Central memory CD8-positive, alpha-beta T cell (primary cell): ENCODE measurements around the gene PRMT9.

Experiments used
- ATAC-seq: fragments of 150-1000 bp; cut with Tn5 transposase; replicated peaks from 2 replicates; pipeline ENCODE4 v1.10.0; 2022; ENCODE audit warnings: mild to moderate bottlenecking, moderate FRiP score, moderate number of reproducible peaks; ENCODE audit not compliant: poor library complexity, severe bottlenecking; ENCODE audit errors: extremely low read depth
- DNase-seq, 2 donors: peaks; one replicate each; pipeline ENCODE4 v3.0.0; 2021; ENCODE audit warnings: low spot score in 2 of 2
- H3K27ac Mint-ChIP-seq: one replicate; pipeline ENCODE4 v1.8.0; 2022; ENCODE audit warnings: low read depth, mild to moderate bottlenecking, moderate library complexity, mixed read lengths
- H3K27me3 Mint-ChIP-seq: one replicate; pipeline ENCODE4 v1.8.0; 2022; ENCODE audit warnings: mixed read lengths
- H3K36me3 Mint-ChIP-seq: one replicate; pipeline ENCODE4 v1.8.0; 2022; ENCODE audit warnings: mild to moderate bottlenecking, moderate library complexity, mixed read lengths; ENCODE audit not compliant: insufficient read depth
- H3K4me1 Mint-ChIP-seq: one replicate; pipeline ENCODE4 v1.8.0; 2022; ENCODE audit warnings: mixed read lengths
- H3K4me3 Mint-ChIP-seq: one replicate; pipeline ENCODE4 v1.8.0; 2022; ENCODE audit warnings: mild to moderate bottlenecking, moderate library complexity, mixed read lengths
- H3K9me3 Mint-ChIP-seq: one replicate; pipeline ENCODE4 v1.8.0; 2022; ENCODE audit warnings: mixed read lengths

The PRMT9 gene

GRCh38 chr4:147655639-147656038 lies 28.3 kb downstream of the PRMT9 start:
- H3K27me3 Mint-ChIP-seq: no peaks in the 10 kb centered on the region
- peaks cover 48% of the 10 kb centered on the region for H3K36me3 Mint-ChIP-seq
- no peak overlapping the region for H3K27ac Mint-ChIP-seq
- H3K4me1 Mint-ChIP-seq: peaks cover 14% of the 10 kb centered on the region
- no peaks in the 10 kb centered on the region for H3K9me3 Mint-ChIP-seq
- ATAC-seq (no peak), DNase-seq (no peak)
- no peak overlapping the region for H3K4me3 Mint-ChIP-seq

DNA sequence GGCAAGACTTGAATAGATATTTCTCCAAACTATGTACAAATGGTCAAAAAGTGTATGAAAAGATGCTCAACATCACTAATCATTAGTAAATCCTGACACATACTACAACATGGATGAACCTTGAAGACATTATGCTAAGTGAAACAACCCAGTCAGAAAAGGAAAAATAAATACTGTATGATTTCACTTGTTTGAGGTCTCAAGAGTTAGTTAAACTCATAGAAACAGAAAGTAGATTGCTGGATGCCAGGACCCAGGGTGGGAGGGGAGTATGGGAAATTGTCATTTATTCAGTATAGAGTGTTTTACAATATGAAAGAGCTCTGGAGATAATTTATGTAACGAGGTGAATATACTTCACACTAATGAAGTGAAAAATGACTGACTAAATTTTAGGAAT lies 32.4 kb downstream of the PRMT9 start:
- no peak for DNase-seq
- no peak for ATAC-seq
- no peak overlapping the region for H3K27ac Mint-ChIP-seq
- no peak overlapping the region for H3K4me3 Mint-ChIP-seq
- H3K27me3 Mint-ChIP-seq: no peaks in the 10 kb centered on the region
- H3K4me1 Mint-ChIP-seq: peaks cover 46% of the 10 kb centered on the region
- H3K36me3 Mint-ChIP-seq: peaks cover 34% of the 10 kb centered on the region
- no peaks in the 10 kb centered on the region for H3K9me3 Mint-ChIP-seq

- Mint-ChIP-seq H3K27me3 (no peaks in the 10 kb centered on the region), H3K4me1 (peaks cover 59% of the 10 kb centered on the region), H3K9me3 (no peaks in the 10 kb centered on the region), H3K4me3 (no peak overlapping the region), H3K36me3 (peaks cover 15% of the 10 kb centered on the region), H3K27ac (peak overlapping the region; percentile 16)
- ATAC-seq (no peak), DNase-seq (no peak)
These were observed 35.3 kb downstream of the PRMT9 start for GRCh38 chr4:147648656-147649055.

DNA sequence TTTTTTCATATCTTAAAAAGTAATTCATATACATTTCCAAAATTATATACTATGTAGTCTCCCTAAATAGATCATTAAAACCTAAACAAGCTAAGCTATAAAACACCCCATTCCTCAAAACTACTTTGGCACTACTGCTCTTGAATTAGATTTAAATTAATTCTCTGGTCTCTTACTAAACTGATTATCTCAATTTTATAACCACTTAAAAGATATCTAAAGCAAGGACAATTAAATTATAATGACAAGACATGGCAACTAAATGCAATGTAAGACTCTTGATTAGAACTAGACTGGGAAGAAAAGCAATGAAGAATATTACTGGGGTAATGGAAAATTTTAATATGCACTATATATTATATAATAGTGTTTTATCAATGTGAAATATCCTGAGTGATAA lies 38.9 kb downstream of the PRMT9 start:
- H3K27me3 Mint-ChIP-seq: no peaks in the 10 kb centered on the region
- peaks cover 13% of the 10 kb centered on the region for H3K36me3 Mint-ChIP-seq
- ATAC-seq (no peak), DNase-seq (no peak)
- no peaks in the 10 kb centered on the region for H3K9me3 Mint-ChIP-seq
- H3K4me3 Mint-ChIP-seq: no peak overlapping the region
- peaks cover 49% of the 10 kb centered on the region for H3K4me1 Mint-ChIP-seq
- H3K27ac Mint-ChIP-seq: no peak overlapping the region

DNA sequence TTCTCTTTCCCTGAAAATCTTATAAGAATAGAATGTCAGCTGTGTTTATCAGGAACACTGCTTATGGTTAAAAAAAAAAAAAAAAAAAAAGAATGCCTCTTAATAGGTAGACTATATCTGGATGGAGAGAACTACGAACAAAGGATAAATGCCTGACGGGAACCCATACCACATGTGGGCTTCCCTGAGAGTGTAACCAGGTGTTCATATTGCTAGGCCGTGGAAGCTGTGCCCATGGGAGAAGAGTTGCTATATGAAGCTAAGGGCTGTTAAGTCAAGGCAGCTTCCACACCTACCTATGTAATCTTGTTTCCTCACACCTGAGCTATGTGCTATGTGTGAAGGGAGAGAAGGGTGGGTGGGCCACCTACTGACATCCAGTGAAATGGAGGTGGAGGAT lies 39.5 kb downstream of the PRMT9 start:
- Mint-ChIP-seq H3K36me3 (peaks cover 13% of the 10 kb centered on the region), H3K9me3 (no peaks in the 10 kb centered on the region), H3K27me3 (no peaks in the 10 kb centered on the region), H3K27ac (no peak overlapping the region), H3K4me1 (peaks cover 48% of the 10 kb centered on the region), H3K4me3 (no peak overlapping the region)
- no peak for DNase-seq
- no peak for ATAC-seq

- no peaks in the 10 kb centered on the region for H3K9me3 Mint-ChIP-seq
- H3K4me1 Mint-ChIP-seq: peaks cover 49% of the 10 kb centered on the region
- no peak overlapping the region for H3K4me3 Mint-ChIP-seq
- no peaks in the 10 kb centered on the region for H3K27me3 Mint-ChIP-seq
- H3K36me3 Mint-ChIP-seq: peaks cover 15% of the 10 kb centered on the region
- DNase-seq (no peak), ATAC-seq (no peak)
- no peak overlapping the region for H3K27ac Mint-ChIP-seq
These were observed 40.3 kb downstream of the PRMT9 start for GRCh38 chr4:147643616-147644015.

GRCh38 chr4:147640331-147640730 lies 43.6 kb downstream of the PRMT9 start:
- H3K27me3 Mint-ChIP-seq: no peaks in the 10 kb centered on the region
- no peaks in the 10 kb centered on the region for H3K9me3 Mint-ChIP-seq
- H3K4me3 Mint-ChIP-seq: no peak overlapping the region
- no peak for DNase-seq
- ATAC-seq: no peak
- H3K36me3 Mint-ChIP-seq: peaks cover 23% of the 10 kb centered on the region
- peak overlapping the region; percentile 74 for H3K27ac Mint-ChIP-seq
- peaks cover 26% of the 10 kb centered on the region for H3K4me1 Mint-ChIP-seq

- H3K4me3 Mint-ChIP-seq: no peak overlapping the region
- H3K4me1 Mint-ChIP-seq: peaks cover 23% of the 10 kb centered on the region
- no peaks in the 10 kb centered on the region for H3K9me3 Mint-ChIP-seq
- ATAC-seq (no peak), DNase-seq (no peak)
- H3K36me3 Mint-ChIP-seq: peaks cover 30% of the 10 kb centered on the region
- no peaks in the 10 kb centered on the region for H3K27me3 Mint-ChIP-seq
- peak overlapping the region; percentile 74 for H3K27ac Mint-ChIP-seq
These were observed 44.6 kb downstream of the PRMT9 start for GRCh38 chr4:147639388-147639787.

GRCh38 chr4:147638942-147639341 lies 45.0 kb downstream of the PRMT9 start:
- peaks cover 21% of the 10 kb centered on the region for H3K4me1 Mint-ChIP-seq
- H3K36me3 Mint-ChIP-seq: peaks cover 33% of the 10 kb centered on the region
- no peaks in the 10 kb centered on the region for H3K9me3 Mint-ChIP-seq
- DNase-seq (no peak), ATAC-seq (no peak)
- peak overlapping the region; percentile 74 for H3K27ac Mint-ChIP-seq
- no peak overlapping the region for H3K4me3 Mint-ChIP-seq
- no peaks in the 10 kb centered on the region for H3K27me3 Mint-ChIP-seq

DNA sequence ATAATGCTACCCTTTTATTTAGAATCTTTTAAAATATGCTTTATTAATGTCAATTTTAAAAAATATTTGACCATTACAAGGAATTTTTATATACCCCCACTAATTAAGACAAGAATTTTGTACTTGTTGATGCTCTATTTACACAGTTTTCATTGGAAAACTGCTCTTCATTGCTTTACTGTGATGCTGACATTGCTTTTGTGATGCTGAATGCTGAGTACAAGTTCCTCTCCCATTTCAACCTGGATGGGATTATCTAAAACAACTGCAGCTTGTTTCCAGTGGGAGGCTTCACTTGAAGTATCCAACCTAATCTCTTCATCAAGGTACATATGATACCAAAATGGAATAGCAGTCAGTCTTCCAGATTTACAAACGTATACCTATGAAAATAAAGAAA lies 45.6 kb downstream of the PRMT9 start:
- Mint-ChIP-seq H3K4me3 (no peak overlapping the region), H3K27me3 (no peaks in the 10 kb centered on the region), H3K27ac (no peak overlapping the region), H3K9me3 (no peaks in the 10 kb centered on the region), H3K36me3 (peaks cover 34% of the 10 kb centered on the region), H3K4me1 (peaks cover 21% of the 10 kb centered on the region)
- no peak for DNase-seq
- no peak for ATAC-seq

GRCh38 chr4:147635348-147635747 lies 48.6 kb downstream of the PRMT9 start:
- Mint-ChIP-seq H3K9me3 (no peaks in the 10 kb centered on the region), H3K4me1 (peaks cover 14% of the 10 kb centered on the region), H3K36me3 (peaks cover 44% of the 10 kb centered on the region), H3K27ac (no peak overlapping the region), H3K27me3 (no peaks in the 10 kb centered on the region), H3K4me3 (no peak overlapping the region)
- ATAC-seq: no peak
- DNase-seq: no peak

DNA sequence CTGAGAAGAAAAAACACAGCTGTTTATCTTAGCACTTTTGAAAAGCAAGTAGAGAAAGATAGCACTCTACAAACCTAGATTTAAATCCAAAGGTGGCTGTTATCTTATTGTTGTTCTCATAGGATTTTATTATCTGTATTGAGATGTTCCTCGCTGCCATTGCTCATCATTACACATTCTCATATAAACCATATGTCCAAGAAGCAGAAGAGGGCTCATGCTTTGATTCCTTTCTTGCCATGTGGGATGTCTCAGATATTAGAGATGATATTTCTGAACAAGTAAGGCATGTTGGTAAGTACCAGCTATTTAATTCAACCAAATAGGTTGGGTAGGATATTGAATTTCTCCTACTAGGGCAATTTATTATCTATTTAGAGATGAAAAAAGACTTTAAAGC lies 50.3 kb downstream of the PRMT9 start:
- Mint-ChIP-seq H3K36me3 (peaks cover 49% of the 10 kb centered on the region), H3K4me3 (no peak overlapping the region), H3K27ac (no peak overlapping the region), H3K9me3 (no peaks in the 10 kb centered on the region), H3K27me3 (no peaks in the 10 kb centered on the region), H3K4me1 (no peaks in the 10 kb centered on the region)
- DNase-seq (no peak), ATAC-seq (no peak)

GRCh38 chr4:147633113-147633512 lies 50.9 kb downstream of the PRMT9 start:
- DNase-seq (no peak), ATAC-seq (no peak)
- H3K9me3 Mint-ChIP-seq: no peaks in the 10 kb centered on the region
- H3K27ac Mint-ChIP-seq: no peak overlapping the region
- peaks cover 52% of the 10 kb centered on the region for H3K36me3 Mint-ChIP-seq
- no peaks in the 10 kb centered on the region for H3K4me1 Mint-ChIP-seq
- H3K4me3 Mint-ChIP-seq: no peak overlapping the region
- no peaks in the 10 kb centered on the region for H3K27me3 Mint-ChIP-seq
